ENCODE data around the gene DCTN4.
"Not testable (repeated sequence)": the region's sequence is repeated elsewhere in the genome, so short reads cannot be mapped to it uniquely, and the experiment has no call there.

DCTN4 gene

GRCh38 chr5:150778517-150779396 lies 19.9 kb upstream of the DCTN4 start, which contains the start of gene SMIM3:
Gene SMIM3 (plus strand): TSS chr5:150778757. CDS start chr5:150795441, 16,684 bp downstream.
- DNase-seq (ENCODE audit: low read depth, low spot score), result no peak

DNA sequence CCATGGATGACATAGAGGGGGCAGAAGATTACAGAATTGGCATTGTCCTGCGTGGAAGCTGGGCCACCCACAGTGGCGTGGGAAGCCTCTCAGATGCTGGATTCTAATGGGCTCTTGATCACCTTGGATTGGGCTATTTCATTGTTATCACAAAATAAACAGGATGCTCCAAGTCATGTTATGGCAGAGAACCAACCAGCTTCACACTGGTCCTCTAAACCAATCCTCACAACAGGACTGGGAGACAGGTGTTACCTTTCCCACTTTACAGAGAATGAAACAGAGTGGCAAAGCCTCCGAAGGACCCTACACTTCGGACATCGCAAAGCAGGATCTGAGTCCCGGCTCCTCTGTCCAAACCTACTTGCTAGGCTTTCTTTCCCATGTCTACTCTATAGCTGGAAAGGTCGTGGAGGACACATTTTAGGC lies 19.3 kb upstream of the DCTN4 start:
- DNase-seq (ENCODE audit: low read depth, low spot score), result no peak

DNA sequence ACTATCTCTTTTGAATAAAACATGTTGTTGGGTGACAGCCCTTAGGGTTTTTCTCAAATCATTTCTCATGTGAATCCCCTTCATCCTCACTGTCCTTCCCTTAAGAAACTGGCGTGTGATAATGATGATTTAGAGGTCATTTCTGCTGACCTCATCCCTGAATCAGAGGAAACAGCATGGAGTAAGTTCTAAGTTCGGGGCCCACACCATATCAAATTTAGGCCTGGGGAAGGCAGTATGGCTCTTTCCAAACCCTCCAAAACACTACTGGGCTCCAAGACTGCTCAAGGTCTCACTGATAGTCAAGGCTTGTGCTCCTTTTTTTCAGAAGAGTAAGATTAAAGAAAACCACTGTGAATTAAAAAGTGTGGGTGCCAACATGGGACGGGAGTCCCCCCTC lies 18.9 kb upstream of the DCTN4 start:
- DNase-seq (ENCODE audit: low read depth, low spot score), result no peak

- DNase-seq (ENCODE audit: low read depth, low spot score), result no peak
These were observed 15.3 kb upstream of the DCTN4 start for GRCh38 chr5:150774145-150774544.

DNA sequence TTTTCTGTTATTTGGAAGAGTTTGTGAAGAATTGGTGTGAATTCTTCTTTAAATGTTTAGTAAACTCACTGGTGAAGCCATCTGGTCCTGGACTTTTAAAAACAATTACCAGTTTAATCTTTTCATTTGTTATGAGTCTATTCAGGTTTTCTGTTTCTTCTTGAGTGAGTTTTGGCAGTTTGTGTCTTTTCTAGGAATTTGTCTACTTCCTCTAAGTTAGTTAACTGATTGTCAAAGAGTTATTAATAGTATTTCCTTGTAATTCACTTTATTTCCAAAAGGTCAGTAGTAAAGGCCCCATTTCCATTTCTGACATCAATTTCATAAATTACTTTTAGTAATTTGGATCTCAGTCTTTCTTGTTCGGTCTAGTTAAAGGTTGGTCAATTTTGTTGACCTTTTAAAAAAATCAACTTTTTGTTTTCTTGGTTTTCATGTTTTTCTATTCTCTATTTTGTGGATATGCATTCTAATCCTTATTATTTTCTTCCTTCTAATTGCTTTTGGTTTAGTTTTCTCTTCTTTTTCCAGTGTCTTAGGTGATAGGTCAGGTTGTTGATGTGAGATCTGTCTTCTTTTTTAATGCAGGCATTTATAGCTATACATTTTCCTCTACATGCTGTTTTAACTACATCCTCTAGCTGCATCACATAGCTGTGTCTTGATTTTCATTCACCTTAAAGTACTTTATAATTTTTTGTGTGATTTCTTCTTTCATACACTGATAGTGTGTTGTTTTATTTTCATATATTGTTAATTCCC lies 12.4 kb upstream of the DCTN4 start:
- no peak for DNase-seq (ENCODE audit: low read depth, low spot score)

- no peak for DNase-seq (ENCODE audit: low read depth, low spot score)
These were observed 7.4 kb upstream of the DCTN4 start for GRCh38 chr5:150766251-150766650.

- no peak for DNase-seq (ENCODE audit: low read depth, low spot score)
These were observed 7.0 kb upstream of the DCTN4 start for GRCh38 chr5:150765799-150766169.

GRCh38 chr5:150765011-150765798 lies 6.4 kb upstream of the DCTN4 start:
- DNase-seq (ENCODE audit: low read depth, low spot score), result no peak

DNA sequence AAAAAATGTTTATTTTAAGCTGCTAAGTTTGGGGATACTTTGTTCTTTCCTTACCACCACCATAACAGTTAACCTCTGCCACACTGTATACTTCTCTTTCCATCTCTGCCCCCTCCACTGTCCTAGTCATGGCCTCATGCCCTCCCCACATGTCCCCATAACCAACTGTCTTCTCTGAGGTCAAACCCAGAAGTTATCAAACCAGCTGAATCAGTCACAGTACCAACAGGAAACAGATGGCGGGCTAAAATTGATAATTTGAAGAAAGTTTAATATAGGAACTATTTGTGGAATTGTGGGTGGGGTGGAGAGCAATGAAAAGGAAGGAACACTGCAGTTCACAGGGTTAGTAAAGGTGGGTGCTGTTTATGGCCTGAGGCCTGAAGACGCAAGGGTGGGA lies 5.7 kb upstream of the DCTN4 start:
- DNase-seq (ENCODE audit: low read depth, low spot score), result no peak

DNA sequence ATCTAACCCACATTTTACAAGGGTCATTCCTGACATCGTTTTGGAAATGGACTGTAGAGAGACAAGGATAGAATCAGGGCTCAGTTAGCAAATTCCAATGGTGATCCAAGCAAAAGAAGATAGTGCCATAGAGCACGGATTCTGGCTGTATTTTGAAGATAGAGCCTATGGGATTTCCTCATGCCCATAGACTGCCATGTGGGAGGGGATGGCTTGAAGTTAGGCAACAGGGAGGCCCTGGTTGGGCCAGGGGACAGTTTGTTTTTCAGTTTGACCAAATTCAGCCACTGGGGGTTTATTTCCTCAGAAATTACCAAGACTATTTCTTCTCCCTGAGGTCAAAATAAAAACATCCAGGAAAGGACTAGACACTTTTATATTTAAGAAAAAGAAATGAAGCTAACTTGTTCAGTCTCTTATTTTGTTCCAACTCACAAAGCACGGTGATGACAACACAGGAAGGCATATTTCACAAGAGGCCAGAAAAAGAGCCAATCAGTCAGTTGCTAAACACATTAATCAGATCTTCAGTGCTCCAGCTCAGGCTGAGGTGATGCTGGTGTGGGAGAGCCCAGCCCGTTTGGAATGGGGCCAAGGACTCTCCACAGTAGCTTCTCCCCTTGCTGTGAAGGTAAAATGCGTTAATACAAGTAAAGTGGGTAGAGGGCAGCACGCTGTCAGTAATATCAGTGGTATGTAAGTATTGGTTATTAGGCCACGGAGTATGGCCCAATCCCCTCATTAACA lies 4.4 kb upstream of the DCTN4 start:
- no peak for DNase-seq (ENCODE audit: low read depth, low spot score)

- DNase-seq (ENCODE audit: low read depth, low spot score), result no peak
These were observed 3.4 kb upstream of the DCTN4 start for GRCh38 chr5:150762211-150762610.

- no peak for DNase-seq (ENCODE audit: low read depth, low spot score)
These were observed 442 bp upstream of the DCTN4 start for GRCh38 chr5:150759334-150759583.

- no peak for DNase-seq (ENCODE audit: low read depth, low spot score)
These were observed 650 bp downstream of the DCTN4 start for GRCh38 chr5:150758203-150758530.

DNA sequence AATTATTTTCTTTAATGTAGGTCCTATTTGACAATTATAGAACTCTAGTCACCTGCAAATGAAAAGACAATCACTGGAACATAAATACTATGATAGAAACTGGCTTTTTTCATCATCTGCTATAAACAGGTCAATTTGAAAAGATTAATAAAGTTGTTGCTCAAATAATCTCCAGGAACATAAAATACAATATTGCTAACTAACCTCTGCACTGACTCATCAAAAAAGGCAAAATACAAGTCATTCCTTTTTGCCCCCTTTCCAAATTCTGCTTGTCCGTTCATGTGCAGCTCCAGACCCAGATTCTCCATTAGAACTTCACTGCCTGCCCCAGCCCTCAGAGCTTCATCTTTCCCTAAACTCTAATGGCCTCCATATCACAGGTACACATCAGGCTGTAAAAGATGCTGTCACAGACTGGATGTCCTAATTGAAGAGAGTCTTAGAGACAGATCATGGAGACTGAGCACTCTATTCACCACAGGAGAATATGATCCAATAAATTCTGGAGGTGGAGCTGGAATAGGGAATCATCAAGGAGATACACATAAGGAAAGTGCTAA lies 1.6 kb downstream of the DCTN4 start:
- no peak for DNase-seq (ENCODE audit: low read depth, low spot score)

DNA sequence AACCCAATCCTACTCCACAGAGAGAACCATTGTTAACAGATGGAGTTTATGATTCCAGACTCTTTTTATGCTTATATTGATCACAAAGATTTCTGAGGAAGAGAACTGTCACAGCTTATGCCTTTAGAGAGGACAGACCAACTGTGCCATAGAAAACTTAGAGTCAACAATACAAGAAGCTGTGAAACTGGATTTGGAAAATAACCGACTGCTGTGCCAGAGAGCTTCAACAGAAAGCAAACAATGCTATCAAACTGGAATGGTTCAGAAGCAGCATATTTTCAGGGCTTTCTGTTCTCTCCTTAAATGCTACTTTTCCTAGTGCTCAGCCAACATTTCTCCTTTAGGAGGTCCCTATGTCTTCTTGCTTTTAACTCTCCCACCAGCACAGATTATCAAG lies 5.0 kb downstream of the DCTN4 start:
- DNase-seq (ENCODE audit: low read depth, low spot score), result no peak

GRCh38 chr5:150753463-150753862 lies 5.4 kb downstream of the DCTN4 start:
- no peak for DNase-seq (ENCODE audit: low read depth, low spot score)

- no peak for DNase-seq (ENCODE audit: low read depth, low spot score)
These were observed 7.5 kb downstream of the DCTN4 start for GRCh38 chr5:150751096-150751891.

GRCh38 chr5:150750469-150750868 lies 8.3 kb downstream of the DCTN4 start:
- no peak for DNase-seq (ENCODE audit: low read depth, low spot score)

GRCh38 chr5:150743142-150743488 lies 15.7 kb downstream of the DCTN4 start:
- DNase-seq (ENCODE audit: low read depth, low spot score), result not testable (repeated sequence)

DNA sequence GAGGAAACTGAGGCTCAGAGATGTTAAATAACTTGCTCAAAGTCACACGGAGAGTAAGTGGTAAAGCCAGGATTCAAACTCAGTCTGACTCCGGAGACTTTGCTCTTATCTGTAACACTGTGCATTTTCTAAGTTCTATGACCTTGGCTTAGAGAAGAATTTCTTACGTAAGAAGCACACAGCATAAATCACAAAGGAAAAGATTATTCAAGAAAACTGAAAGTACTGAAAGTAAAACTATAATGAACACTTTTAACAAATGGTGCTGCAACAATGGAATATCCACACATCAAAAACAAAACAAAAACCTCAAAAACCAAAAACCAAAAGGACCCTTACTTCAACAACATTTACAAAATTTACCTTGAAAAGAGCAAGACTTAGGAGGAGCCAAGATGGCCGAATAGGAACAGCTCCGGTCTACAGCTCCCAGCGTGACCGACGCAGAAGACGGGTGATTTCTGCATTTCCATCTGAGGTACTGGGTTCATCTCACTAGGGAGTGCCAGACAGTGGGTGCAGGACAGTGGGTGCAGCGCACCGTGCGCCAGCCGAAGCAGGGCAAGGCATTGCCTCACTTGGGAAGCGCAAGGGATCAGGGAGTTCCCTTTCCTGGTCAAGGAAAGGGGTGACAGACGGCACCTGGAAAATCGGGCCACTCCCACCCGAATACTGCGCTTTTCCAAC lies 16.2 kb downstream of the DCTN4 start:
- DNase-seq (ENCODE audit: low read depth, low spot score), result not testable (repeated sequence)
